OCI-LY3 (cell line): ENCODE data around the gene RBM22.

Experiments
- CTCF ChIP-seq: fragments of 200-600, 300-600 bp; sonication (generic); IDR thresholded peaks from 2 replicates; pipeline ENCODE4 v1.5.1; 2014; ENCODE audit warnings: antibody characterized with exemption, low read length, low read depth
- EZH2phosphoT487 ChIP-seq: fragments of 200-600 bp; shearing (Covaris generic); IDR thresholded peaks from 2 replicates; pipeline ENCODE4 v1.6.1; 2018; ENCODE audit warnings: antibody characterized with exemption, mixed run types, low read depth

- TF ChIP-seq CTCF = no peak
- TF ChIP-seq EZH2phosphoT487 = no peak
Observed at GRCh38 chr5:150663936-150664335, 36.9 kb downstream of the RBM22 start.
